H1 (cell line): ENCODE measurements around the gene ELL. TPM values are rescaled to one million over a fixed set of nuclear protein-coding genes. Genes with fewer than 3 reads are reported as not detected.

ENCODE experiments used
- BACH1 ChIP-seq: IDR thresholded peaks from 2 replicates; pipeline ENCODE4 v1.6.1; 2012; ENCODE audit warnings: low read length, improper control_type of control experiment
- CBX5 ChIP-seq: fragments of 300-800, 300-1000 bp; sonication (generic); IDR thresholded peaks from 2 replicates; pipeline ENCODE4 v1.7.1; 2016; ENCODE audit warnings: antibody characterized with exemption, low read length, low read depth
- GABPA ChIP-seq: IDR thresholded peaks from 2 replicates; pipeline ENCODE4 v1.6.1; 2011; ENCODE audit warnings: mild to moderate bottlenecking, low read length, moderate library complexity, borderline replicate concordance; ENCODE audit not compliant: insufficient read depth
- JUND ChIP-seq: IDR thresholded peaks from 2 replicates; pipeline ENCODE4 v1.6.1; 2011; ENCODE audit warnings: mild to moderate bottlenecking, improper control_type of control experiment, low read length
- PHF8 ChIP-seq: fragments of 200-600 bp; sonication (generic); conservative IDR thresholded peaks from 2 replicates; pipeline ENCODE4 v1.7.1; 2012; ENCODE audit warnings: low read depth, mild to moderate bottlenecking, inconsistent platforms, low read length, moderate library complexity
- SIN3A ChIP-seq, 2 experiments: IDR thresholded peaks in 1 of 2; conservative IDR thresholded peaks in 1 of 2; 2 replicates each; pipeline ENCODE4 v1.6.1; 2011 to 2012; ENCODE audit warnings: low read length in 2 of 2, improper control_type of control experiment in 1 of 2, low read depth in 1 of 2, mild to moderate bottlenecking in 1 of 2
- SIX5 ChIP-seq: IDR thresholded peaks from 2 replicates; pipeline ENCODE4 v1.6.1; 2011; ENCODE audit warnings: mild to moderate bottlenecking, low read depth, low read length
- polyA plus RNA-seq, 7 experiments: library from polyadenylated mRNA; depleted of rRNA in 3 of 7; stranded (reverse) in 5 of 7; unstranded in 2 of 7; fragments of >200 nt in 5 of 7; fragments of 200-250 nt in 2 of 7; gene quantifications; 1 replicate in 5 of 7; 2 replicates in 1 of 7; 4 replicates in 1 of 7; pipeline versions ENCODE4 v1.2.1 to v1.2.3, GENCODE V29; 2011 to 2013; ENCODE audit warnings: missing spikeins in 2 of 7, mixed read lengths in 2 of 7
- total RNA-seq: library from RNA; stranded (reverse); fragmentation: NEBNext Ultra II Directional; extraction: Animal tissue kit (Norgen Biotek cat#: 25700); gene quantifications from 2 replicates; pipeline ENCODE4 v1.2.1, GENCODE V29; 2021
- TF ChIP-seq, protein P1 (sequence below): fragments of 300-600 bp; sonication (generic); IDR thresholded peaks from 2 replicates; pipeline ENCODE4 v1.7.1; 2012; ENCODE audit warnings: low read length, moderate library complexity, mild to moderate bottlenecking, inconsistent platforms; ENCODE audit not compliant: insufficient replicate concordance
- TF ChIP-seq, protein P2 (sequence below): IDR thresholded peaks from 2 replicates; pipeline ENCODE4 v1.6.1; 2012; ENCODE audit warnings: inconsistent platforms

The ELL gene
- total and polyA plus RNA-seq, 2 of the 8 experiments (the other 6 are each of a cell fraction or from before 2014, with no cell fraction given), result 5.2 to 10.5 TPM

DNA sequence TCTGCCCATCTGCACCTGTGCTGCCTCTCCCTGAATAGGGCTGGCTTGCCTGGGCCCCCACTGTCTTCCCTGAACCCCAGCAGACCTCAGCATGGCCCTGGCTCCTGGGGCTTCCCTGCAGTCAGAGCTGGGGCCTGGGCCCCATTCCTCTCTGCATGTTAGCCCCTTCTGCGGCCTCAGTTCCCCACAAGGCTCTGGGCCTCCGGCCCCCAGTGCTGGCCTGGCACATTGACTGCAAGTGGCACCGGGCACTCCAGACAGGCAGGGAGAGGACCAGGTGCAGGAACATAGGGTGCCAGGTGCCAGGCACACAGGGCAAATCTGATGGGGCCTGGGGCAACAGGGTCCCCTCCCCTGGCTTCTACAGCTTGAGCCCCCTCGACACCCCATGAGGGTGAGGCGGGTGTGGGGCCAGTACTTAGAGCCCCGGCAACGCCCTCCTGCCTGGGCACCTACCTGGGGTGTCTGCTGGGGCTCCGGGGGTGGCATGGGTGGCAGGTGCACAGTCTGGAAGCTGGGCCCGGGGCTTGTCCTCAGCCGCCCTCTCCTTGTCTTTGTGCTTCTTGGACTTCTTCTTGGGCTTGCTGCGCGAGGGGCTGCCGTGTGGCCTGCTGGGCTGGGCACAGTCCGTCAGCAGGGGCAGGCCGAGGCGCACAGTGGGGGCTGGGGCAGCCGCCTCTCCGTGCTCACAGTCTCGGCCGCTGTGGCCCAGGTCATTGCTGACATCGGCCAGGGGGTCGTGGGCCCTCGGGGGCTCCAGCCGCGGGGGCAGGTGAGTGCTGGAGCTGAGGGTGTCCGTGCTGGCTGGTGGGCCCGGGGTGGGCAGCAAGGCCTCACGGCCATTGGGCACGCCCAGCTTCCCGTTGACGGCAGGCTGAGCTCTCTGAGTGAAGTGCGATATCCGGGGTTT, 71.6 kb downstream of the ELL start (continued):
- TF ChIP-seq, protein P1, sequence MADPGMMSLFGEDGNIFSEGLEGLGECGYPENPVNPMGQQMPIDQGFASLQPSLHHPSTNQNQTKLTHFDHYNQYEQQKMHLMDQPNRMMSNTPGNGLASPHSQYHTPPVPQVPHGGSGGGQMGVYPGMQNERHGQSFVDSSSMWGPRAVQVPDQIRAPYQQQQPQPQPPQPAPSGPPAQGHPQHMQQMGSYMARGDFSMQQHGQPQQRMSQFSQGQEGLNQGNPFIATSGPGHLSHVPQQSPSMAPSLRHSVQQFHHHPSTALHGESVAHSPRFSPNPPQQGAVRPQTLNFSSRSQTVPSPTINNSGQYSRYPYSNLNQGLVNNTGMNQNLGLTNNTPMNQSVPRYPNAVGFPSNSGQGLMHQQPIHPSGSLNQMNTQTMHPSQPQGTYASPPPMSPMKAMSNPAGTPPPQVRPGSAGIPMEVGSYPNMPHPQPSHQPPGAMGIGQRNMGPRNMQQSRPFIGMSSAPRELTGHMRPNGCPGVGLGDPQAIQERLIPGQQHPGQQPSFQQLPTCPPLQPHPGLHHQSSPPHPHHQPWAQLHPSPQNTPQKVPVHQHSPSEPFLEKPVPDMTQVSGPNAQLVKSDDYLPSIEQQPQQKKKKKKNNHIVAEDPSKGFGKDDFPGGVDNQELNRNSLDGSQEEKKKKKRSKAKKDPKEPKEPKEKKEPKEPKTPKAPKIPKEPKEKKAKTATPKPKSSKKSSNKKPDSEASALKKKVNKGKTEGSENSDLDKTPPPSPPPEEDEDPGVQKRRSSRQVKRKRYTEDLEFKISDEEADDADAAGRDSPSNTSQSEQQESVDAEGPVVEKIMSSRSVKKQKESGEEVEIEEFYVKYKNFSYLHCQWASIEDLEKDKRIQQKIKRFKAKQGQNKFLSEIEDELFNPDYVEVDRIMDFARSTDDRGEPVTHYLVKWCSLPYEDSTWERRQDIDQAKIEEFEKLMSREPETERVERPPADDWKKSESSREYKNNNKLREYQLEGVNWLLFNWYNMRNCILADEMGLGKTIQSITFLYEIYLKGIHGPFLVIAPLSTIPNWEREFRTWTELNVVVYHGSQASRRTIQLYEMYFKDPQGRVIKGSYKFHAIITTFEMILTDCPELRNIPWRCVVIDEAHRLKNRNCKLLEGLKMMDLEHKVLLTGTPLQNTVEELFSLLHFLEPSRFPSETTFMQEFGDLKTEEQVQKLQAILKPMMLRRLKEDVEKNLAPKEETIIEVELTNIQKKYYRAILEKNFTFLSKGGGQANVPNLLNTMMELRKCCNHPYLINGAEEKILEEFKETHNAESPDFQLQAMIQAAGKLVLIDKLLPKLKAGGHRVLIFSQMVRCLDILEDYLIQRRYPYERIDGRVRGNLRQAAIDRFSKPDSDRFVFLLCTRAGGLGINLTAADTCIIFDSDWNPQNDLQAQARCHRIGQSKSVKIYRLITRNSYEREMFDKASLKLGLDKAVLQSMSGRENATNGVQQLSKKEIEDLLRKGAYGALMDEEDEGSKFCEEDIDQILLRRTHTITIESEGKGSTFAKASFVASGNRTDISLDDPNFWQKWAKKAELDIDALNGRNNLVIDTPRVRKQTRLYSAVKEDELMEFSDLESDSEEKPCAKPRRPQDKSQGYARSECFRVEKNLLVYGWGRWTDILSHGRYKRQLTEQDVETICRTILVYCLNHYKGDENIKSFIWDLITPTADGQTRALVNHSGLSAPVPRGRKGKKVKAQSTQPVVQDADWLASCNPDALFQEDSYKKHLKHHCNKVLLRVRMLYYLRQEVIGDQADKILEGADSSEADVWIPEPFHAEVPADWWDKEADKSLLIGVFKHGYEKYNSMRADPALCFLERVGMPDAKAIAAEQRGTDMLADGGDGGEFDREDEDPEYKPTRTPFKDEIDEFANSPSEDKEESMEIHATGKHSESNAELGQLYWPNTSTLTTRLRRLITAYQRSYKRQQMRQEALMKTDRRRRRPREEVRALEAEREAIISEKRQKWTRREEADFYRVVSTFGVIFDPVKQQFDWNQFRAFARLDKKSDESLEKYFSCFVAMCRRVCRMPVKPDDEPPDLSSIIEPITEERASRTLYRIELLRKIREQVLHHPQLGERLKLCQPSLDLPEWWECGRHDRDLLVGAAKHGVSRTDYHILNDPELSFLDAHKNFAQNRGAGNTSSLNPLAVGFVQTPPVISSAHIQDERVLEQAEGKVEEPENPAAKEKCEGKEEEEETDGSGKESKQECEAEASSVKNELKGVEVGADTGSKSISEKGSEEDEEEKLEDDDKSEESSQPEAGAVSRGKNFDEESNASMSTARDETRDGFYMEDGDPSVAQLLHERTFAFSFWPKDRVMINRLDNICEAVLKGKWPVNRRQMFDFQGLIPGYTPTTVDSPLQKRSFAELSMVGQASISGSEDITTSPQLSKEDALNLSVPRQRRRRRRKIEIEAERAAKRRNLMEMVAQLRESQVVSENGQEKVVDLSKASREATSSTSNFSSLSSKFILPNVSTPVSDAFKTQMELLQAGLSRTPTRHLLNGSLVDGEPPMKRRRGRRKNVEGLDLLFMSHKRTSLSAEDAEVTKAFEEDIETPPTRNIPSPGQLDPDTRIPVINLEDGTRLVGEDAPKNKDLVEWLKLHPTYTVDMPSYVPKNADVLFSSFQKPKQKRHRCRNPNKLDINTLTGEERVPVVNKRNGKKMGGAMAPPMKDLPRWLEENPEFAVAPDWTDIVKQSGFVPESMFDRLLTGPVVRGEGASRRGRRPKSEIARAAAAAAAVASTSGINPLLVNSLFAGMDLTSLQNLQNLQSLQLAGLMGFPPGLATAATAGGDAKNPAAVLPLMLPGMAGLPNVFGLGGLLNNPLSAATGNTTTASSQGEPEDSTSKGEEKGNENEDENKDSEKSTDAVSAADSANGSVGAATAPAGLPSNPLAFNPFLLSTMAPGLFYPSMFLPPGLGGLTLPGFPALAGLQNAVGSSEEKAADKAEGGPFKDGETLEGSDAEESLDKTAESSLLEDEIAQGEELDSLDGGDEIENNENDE, result no peak
- TF ChIP-seq BACH1 (no peak), PHF8 (no peak), SIN3A (conservative IDR thresholded peaks at IDR 0.05 in 1 of 2, IDR thresholded peaks at IDR 0.05 in 1 of 2; ENCODE audit: low read depth in 1 of 2, low read length in 2 of 2) (no peak), CBX5 (no peak), SIX5 (no peak), JUND (no peak), GABPA (no peak)
- TF ChIP-seq, protein P2, sequence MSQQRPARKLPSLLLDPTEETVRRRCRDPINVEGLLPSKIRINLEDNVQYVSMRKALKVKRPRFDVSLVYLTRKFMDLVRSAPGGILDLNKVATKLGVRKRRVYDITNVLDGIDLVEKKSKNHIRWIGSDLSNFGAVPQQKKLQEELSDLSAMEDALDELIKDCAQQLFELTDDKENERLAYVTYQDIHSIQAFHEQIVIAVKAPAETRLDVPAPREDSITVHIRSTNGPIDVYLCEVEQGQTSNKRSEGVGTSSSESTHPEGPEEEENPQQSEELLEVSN, result no peak
